ENCODE data around the gene CCDC85B. TPM values are rescaled to one million over a fixed set of nuclear protein-coding genes. Genes with fewer than 3 reads are reported as not detected.

Gene CCDC85B
- polyA plus RNA-seq, 1 donor from 2014 or later, result 28.5 TPM

GRCh38 chr11:65852508-65853245 lies 37.8 kb upstream of the CCDC85B start:
- Histone ChIP-seq H3K4me3 (ENCODE audit: low read length) (no peak overlapping the region), H3K27me3 (ENCODE audit: insufficient read depth, low read depth, low read length) (no peaks in the 10 kb centered on the region), H3K36me3 (ENCODE audit: insufficient read depth, low read length) (peaks cover 5% of the 10 kb centered on the region), H3K9me3 (ENCODE audit: low read length) (no peaks in the 10 kb centered on the region), H3K27ac (ENCODE audit: low read length) (no peak overlapping the region), H2AFZ (ENCODE audit: low read depth, low read length) (no peak overlapping the region), H3K9ac (ENCODE audit: low read length) (no peak overlapping the region), H3K4me2 (ENCODE audit: low read length) (no peak overlapping the region), H3K79me2 (replicated peaks; ENCODE audit: insufficient read depth, low read length) (peaks cover 38% of the 10 kb centered on the region), H3F3A (ENCODE audit: insufficient read depth, low read length, poor library complexity, severe bottlenecking) (no peaks in the 10 kb centered on the region), H3K9me2 (ENCODE audit: insufficient read depth, low read length) (no peaks in the 10 kb centered on the region), H4K20me1 (ENCODE audit: insufficient read depth) (peaks cover 48% of the 10 kb centered on the region)
- TF ChIP-seq EZH2 (IDR thresholded peaks at IDR 0.05; ENCODE audit: borderline replicate concordance, insufficient read depth, low read length, poor library complexity, severe bottlenecking), result no peak
- peak; percentile 19 for TF ChIP-seq POLR2AphosphoS5 (IDR thresholded peaks at IDR 0.05)

- Histone ChIP-seq H3K9me3 (ENCODE audit: low read length) (no peaks in the 10 kb centered on the region), H3K27me3 (ENCODE audit: insufficient read depth, low read depth, low read length) (no peaks in the 10 kb centered on the region), H3K79me2 (replicated peaks; ENCODE audit: insufficient read depth, low read length) (peaks cover 38% of the 10 kb centered on the region), H3F3A (ENCODE audit: insufficient read depth, low read length, poor library complexity, severe bottlenecking) (peaks cover under 1% of the 10 kb centered on the region), H3K4me3 (ENCODE audit: low read length) (no peak overlapping the region), H4K20me1 (ENCODE audit: insufficient read depth) (peaks cover 48% of the 10 kb centered on the region), H3K4me2 (ENCODE audit: low read length) (no peak overlapping the region), H3K9me2 (ENCODE audit: insufficient read depth, low read length) (no peaks in the 10 kb centered on the region), H3K36me3 (ENCODE audit: insufficient read depth, low read length) (peaks cover 5% of the 10 kb centered on the region), H3K27ac (ENCODE audit: low read length) (no peak overlapping the region), H3K9ac (ENCODE audit: low read length) (no peak overlapping the region), H2AFZ (ENCODE audit: low read depth, low read length) (no peak overlapping the region)
- TF ChIP-seq TAF1 (IDR thresholded peaks at IDR 0.05; ENCODE audit: low read depth), result no peak
- no peak for TF ChIP-seq RAD21 (conservative IDR thresholded peaks at IDR 0.05)
- no peak for TF ChIP-seq CTCF (IDR thresholded peaks at IDR 0.05; ENCODE audit: poor library complexity, severe bottlenecking)
- no peak for TF ChIP-seq SMC3 (conservative IDR thresholded peaks at IDR 0.05; ENCODE audit: poor library complexity)
- no peak for TF ChIP-seq REST (IDR thresholded peaks at IDR 0.05; ENCODE audit: borderline replicate concordance)
- TF ChIP-seq POLR2AphosphoS5 (IDR thresholded peaks at IDR 0.05), result no peak
- no peak for TF ChIP-seq EP300 (conservative IDR thresholded peaks at IDR 0.05; ENCODE audit: poor library complexity, severe bottlenecking)
- no peak for TF ChIP-seq EZH2 (IDR thresholded peaks at IDR 0.05; ENCODE audit: borderline replicate concordance, insufficient read depth, low read length, poor library complexity, severe bottlenecking)
- TF ChIP-seq MXI1 (conservative IDR thresholded peaks at IDR 0.05; ENCODE audit: poor library complexity, severe bottlenecking), result no peak
These were observed 37.1 kb upstream of the CCDC85B start for GRCh38 chr11:65853246-65853979.

Measured in neural cell (in vitro differentiated cells).